Fibroblast of the aortic adventitia (primary cell): Measurements from ENCODE around the gene LCN2. TPM values are rescaled to one million over a fixed set of nuclear protein-coding genes. Genes with fewer than 3 reads are reported as not detected.
"Not testable (repeated sequence)": the region's sequence is repeated elsewhere in the genome, so short reads cannot be mapped to it uniquely, and the experiment has no call there.

Experiments
- DNase-seq: peaks from one replicate; pipeline ENCODE4 v3.0.0-alpha.2; 2010; ENCODE audit warnings: low read depth
- H3K4me3 ChIP-seq: 2 replicates; pipeline ENCODE4 v1.5.1; 2011; ENCODE audit warnings: low read depth, mild to moderate bottlenecking, control low read depth, low read length, moderate library complexity
- CTCF ChIP-seq: IDR thresholded peaks from 2 replicates; pipeline ENCODE4 v1.5.1; 2011; ENCODE audit warnings: mild to moderate bottlenecking, low read length, control low read depth, inconsistent platforms; ENCODE audit not compliant: insufficient read depth
- total RNA-seq: library from RNA; depleted of rRNA; stranded (reverse); fragments of >200 nt; gene quantifications from 2 replicates; pipeline ENCODE4 v1.2.3, GENCODE V29; 2012; ENCODE audit warnings: low replicate concordance

Gene LCN2
- total RNA-seq, 1 donor: not detected

- no peak for DNase-seq
- H3K4me3 ChIP-seq: no peak overlapping the region
- TF ChIP-seq CTCF: no peak
Measured at GRCh38 chr9:128180001-128180400, 30.7 kb downstream of the LCN2 start.

- no peak for TF ChIP-seq CTCF
- H3K4me3 ChIP-seq: no peak overlapping the region
- no peak for DNase-seq
Measured at GRCh38 chr9:128180447-128180846, 31.2 kb downstream of the LCN2 start.

GRCh38 chr9:128181480-128181879, 32.2 kb downstream of the LCN2 start:
- DNase-seq: peak; percentile 55

GRCh38 chr9:128182893-128183588, 33.8 kb downstream of the LCN2 start:
- H3K4me3 ChIP-seq: no peak overlapping the region
- DNase-seq: no peak
- no peak for TF ChIP-seq CTCF

More at GRCh38 chr9:128181480-128181879, 32.2 kb downstream of the LCN2 start:
- TF ChIP-seq CTCF: peak; percentile 57
- not testable (repeated sequence) for H3K4me3 ChIP-seq

- no peak overlapping the region for H3K4me3 ChIP-seq
- no peak for DNase-seq
- TF ChIP-seq CTCF: no peak
Measured at GRCh38 chr9:128185979-128186965, 37.0 kb downstream of the LCN2 start.

GRCh38 chr9:128187361-128187760, 38.1 kb downstream of the LCN2 start:
- TF ChIP-seq CTCF: no peak
- no peak for DNase-seq
- H3K4me3 ChIP-seq: no peak overlapping the region
